Memory B cell (primary cell): Measurements from ENCODE around the gene OLFM2.
A peak's percentile ranks its signal among the peaks of the same experiment; 100 is the strongest.

Experiments used
- ATAC-seq: fragments of 150-1000 bp; cut with Tn5 transposase; 2 replicates; pipeline ENCODE4 v1.10.0; 2021; ENCODE audit warnings: low read depth, mild to moderate bottlenecking, moderate library complexity
- DNase-seq, 2 donors: peaks; one replicate each; pipeline ENCODE4 v3.0.0; 2022; ENCODE audit warnings: low spot score in 2 of 2
- H3K27ac Mint-ChIP-seq: one replicate; pipeline ENCODE4 v1.8.0; 2022; ENCODE audit warnings: mild to moderate bottlenecking, moderate library complexity, mixed read lengths
- H3K27me3 Mint-ChIP-seq: one replicate; pipeline ENCODE4 v1.8.0; 2022; ENCODE audit warnings: mixed read lengths
- H3K36me3 Mint-ChIP-seq: one replicate; pipeline ENCODE4 v1.8.0; 2022; ENCODE audit warnings: mild to moderate bottlenecking, mixed read lengths
- H3K4me1 Mint-ChIP-seq: one replicate; pipeline ENCODE4 v1.8.0; 2022; ENCODE audit warnings: mixed read lengths
- H3K4me3 Mint-ChIP-seq: one replicate; pipeline ENCODE4 v1.8.0; 2022; ENCODE audit warnings: mild to moderate bottlenecking, moderate library complexity, mixed read lengths
- H3K9me3 Mint-ChIP-seq: one replicate; pipeline ENCODE4 v1.8.0; 2022; ENCODE audit warnings: mixed read lengths

Gene OLFM2

DNA sequence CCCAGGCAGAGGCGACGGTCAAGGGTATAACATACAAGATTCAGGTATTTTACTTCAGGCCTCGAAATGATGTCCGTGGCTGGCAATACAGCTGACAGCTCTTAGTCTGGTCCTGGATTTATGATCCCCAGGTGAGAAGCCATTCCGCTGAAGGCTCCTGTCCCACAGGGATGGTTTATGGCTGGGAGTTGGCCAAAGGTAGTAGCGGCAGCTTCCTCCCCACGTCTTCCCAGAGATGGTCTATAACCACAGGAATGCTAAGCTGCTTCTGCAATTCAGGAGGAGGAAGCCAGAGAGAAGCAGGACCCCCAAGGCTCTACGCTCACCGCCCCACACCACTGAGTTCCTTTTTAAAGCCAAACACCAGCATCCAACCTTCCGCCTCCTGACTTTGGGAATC lies 27.1 kb downstream of the OLFM2 start:
- Mint-ChIP-seq H3K4me1 (no peaks in the 10 kb centered on the region), H3K9me3 (peaks cover 1% of the 10 kb centered on the region), H3K36me3 (no peaks in the 10 kb centered on the region), H3K27me3 (peaks cover 16% of the 10 kb centered on the region), H3K27ac (no peak overlapping the region), H3K4me3 (no peak overlapping the region)
- ATAC-seq (no peak), DNase-seq (no peak)

DNA sequence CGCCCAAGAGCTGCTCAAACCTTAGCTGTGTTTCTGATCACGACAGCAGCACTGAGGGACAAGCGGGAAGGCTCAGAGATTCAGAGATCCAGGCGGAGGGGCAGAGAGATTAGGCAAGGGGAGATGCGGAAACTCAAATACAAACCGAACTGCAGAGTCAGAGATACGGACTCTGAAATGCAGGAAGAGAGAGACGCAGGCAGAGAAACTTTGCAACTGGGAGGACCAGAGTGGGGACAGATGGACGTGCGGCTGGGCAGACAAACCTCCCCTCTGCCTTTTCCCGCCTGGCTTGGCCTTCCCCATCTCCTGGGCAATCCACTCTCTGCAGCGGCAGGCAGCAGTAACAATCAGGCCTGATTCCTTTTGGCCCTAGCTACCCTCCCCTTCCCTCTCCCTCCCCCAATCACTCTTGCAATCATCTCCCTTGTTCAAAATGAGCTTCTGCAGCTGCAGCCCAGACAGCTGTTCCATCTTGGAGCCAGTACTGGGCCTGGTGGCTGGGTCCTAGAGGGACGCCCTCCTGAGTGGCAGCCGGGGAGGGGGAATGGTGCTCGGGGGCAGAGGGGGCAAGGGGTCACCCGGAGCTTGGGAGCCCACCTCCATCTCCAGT lies 29.7 kb downstream of the OLFM2 start:
- ATAC-seq, result no peak
- Mint-ChIP-seq H3K36me3 (no peaks in the 10 kb centered on the region), H3K4me1 (no peaks in the 10 kb centered on the region), H3K4me3 (no peak overlapping the region), H3K27me3 (peaks cover 25% of the 10 kb centered on the region), H3K27ac (no peak overlapping the region), H3K9me3 (peaks cover 1% of the 10 kb centered on the region)
- DNase-seq, result no peak

DNA sequence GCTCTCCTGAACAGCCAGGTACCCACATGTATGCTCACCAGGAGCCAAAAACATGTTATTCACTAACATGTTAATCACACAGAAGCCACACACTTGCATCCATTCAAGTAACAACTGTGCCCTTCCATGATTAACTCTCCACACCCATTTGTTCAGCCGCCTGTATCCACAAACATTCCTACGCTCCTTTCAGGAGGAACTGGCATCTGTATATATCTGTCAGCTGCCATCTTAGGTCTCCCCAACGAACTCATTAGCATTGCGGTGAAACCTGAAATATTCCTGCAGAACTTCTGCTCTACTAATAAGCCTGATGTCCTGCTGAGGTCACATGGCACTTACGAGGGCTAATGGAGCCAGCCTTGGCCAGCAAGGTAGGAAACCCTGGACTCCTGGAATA lies 33.0 kb downstream of the OLFM2 start:
- H3K4me1 Mint-ChIP-seq, result no peaks in the 10 kb centered on the region
- ATAC-seq (no peak), DNase-seq (no peak)
- peaks cover 27% of the 10 kb centered on the region for H3K27me3 Mint-ChIP-seq
- H3K36me3 Mint-ChIP-seq, result no peaks in the 10 kb centered on the region
- H3K9me3 Mint-ChIP-seq, result peaks cover 1% of the 10 kb centered on the region
- no peak overlapping the region for H3K4me3 Mint-ChIP-seq
- no peak overlapping the region for H3K27ac Mint-ChIP-seq

DNA sequence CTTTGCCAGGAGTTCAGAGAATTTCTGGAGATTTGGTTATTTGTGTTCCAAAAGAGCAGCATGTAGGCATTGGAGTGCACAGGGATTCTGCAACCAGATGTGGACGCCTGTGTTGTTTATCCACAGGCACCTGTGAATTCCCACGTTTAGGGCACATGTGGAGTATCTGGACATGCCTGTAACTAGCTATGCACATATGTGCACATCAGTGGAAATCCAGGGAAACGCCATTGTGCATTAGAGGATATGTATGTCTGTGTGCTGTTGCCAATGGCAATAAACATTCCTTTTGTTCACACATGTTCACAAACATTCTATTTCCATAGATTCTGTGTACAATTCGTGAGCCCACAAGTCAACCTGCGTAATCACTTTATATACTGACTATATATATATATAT lies 34.7 kb downstream of the OLFM2 start:
- H3K9me3 Mint-ChIP-seq, result no peaks in the 10 kb centered on the region
- H3K27ac Mint-ChIP-seq, result no peak overlapping the region
- ATAC-seq, result no peak
- no peaks in the 10 kb centered on the region for H3K36me3 Mint-ChIP-seq
- DNase-seq, result no peak
- no peaks in the 10 kb centered on the region for H3K4me1 Mint-ChIP-seq
- H3K4me3 Mint-ChIP-seq, result no peak overlapping the region
- peaks cover 26% of the 10 kb centered on the region for H3K27me3 Mint-ChIP-seq

DNA sequence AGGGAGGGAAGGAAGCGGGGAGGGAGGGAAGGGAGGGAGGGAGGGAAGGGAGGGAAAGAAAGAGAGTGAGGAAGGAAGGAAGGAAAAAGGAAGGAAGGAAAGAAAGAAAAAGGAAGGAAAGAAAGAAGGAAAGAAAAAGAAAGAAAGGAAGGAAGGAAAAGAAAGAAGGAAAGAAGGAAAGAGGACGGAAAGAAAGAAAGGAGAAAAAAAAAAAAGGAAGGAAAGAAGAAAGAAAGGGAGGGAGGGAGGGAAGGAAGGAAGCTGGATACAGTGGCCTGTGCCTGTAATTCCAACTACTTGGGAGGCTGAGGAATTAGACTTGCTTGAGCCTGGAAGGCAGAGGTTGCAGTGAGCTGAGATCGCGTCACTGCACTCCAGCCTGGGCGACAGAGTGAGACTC lies 35.3 kb downstream of the OLFM2 start:
- H3K4me3 Mint-ChIP-seq, result no peak overlapping the region
- H3K9me3 Mint-ChIP-seq, result no peaks in the 10 kb centered on the region
- DNase-seq (no peak), ATAC-seq (no peak)
- no peaks in the 10 kb centered on the region for H3K36me3 Mint-ChIP-seq
- H3K4me1 Mint-ChIP-seq, result no peaks in the 10 kb centered on the region
- no peak overlapping the region for H3K27ac Mint-ChIP-seq
- H3K27me3 Mint-ChIP-seq, result peaks cover 27% of the 10 kb centered on the region

DNA sequence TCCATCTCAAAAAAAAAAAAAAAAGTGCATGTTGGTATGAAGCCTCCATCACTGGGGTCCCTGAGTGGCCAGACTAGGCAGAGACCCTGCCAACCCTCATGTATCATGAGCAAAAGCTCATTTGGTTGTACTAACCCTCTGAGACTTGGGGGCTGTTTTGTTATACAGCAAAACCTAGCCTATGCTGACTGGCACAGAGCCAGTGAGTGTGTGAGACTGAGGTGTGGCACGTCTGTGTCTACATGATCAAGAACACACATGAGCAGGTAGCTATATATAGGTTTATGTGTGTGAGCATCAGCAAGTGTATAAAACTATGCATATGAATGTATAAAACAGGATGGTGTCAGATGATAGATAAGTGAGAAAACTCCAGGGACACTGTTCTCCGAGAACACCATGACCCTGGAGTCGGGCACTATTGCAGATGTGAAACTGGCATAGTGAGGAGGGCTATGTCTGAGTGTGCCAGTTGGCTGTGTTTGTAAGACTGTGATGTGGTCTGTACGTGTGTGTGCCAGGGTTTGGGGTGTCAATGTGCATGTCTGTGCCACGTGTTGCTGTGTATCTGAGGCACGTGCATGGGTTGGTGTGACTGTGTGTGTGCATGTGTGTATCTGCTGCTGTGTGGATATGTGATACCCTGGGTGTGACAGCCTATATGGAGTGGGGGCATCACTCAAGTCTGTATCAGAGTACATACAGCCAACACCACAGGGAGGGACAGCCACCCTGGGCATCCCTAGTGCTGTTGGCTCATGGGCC lies 44.5 kb downstream of the OLFM2 start:
- Mint-ChIP-seq H3K4me1 (peaks cover 3% of the 10 kb centered on the region), H3K36me3 (peaks cover 1% of the 10 kb centered on the region), H3K9me3 (no peaks in the 10 kb centered on the region), H3K27me3 (peaks cover 22% of the 10 kb centered on the region), H3K4me3 (no peak overlapping the region), H3K27ac (no peak overlapping the region)
- DNase-seq, result no peak
- no peak for ATAC-seq

DNA sequence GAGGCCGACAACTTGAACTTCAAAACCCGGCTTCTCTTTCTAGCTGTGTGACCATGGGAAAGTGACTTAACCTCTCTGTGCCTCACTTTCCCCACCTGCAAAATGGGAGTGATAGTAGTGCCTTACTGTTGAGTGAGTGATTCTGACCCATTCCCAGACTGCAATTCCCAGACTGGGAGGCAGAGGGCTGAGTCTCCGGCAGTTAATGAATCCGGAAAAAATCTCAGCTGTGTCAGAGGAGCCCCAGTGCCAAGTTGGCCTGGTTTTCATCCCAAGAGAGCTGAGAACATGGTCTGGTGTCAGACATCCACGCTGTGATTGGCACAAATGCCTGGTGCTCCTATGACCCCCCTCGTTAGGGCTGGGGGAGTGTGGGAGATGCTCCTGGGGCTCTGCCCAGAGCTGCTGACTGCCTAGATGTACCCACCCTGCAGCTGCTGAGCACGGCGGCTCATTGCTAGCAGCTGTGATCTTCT lies 51.2 kb downstream of the OLFM2 start:
- Mint-ChIP-seq H3K36me3 (peaks cover 1% of the 10 kb centered on the region), H3K27ac (no peak overlapping the region), H3K4me1 (peaks cover 3% of the 10 kb centered on the region), H3K27me3 (peaks cover 24% of the 10 kb centered on the region), H3K9me3 (no peaks in the 10 kb centered on the region), H3K4me3 (no peak overlapping the region)
- no peak for DNase-seq
- no peak for ATAC-seq

DNA sequence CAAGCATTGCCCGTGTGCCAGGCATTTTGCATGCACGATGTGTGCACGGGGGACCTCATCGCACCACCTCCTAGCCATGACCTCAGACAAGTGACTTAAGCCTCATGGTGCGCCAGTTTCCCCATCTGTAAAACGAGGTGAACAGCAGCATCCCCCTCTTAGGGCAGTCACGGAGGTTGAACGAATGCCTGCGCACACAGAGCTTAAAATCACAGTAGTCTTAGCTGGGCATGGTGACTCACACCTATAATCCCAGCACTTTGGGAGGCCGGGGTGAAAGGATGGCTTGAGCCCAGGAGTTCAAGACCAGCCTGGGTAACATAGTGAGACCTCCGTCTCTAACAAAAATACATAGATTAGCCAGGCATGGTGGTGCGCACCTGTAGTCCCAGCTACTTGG lies 52.6 kb downstream of the OLFM2 start:
- ATAC-seq (no peak), DNase-seq (no peak)
- Mint-ChIP-seq H3K27me3 (peaks cover 21% of the 10 kb centered on the region), H3K36me3 (peaks cover 1% of the 10 kb centered on the region), H3K27ac (no peak overlapping the region), H3K9me3 (no peaks in the 10 kb centered on the region), H3K4me1 (no peaks in the 10 kb centered on the region), H3K4me3 (no peak overlapping the region)

DNA sequence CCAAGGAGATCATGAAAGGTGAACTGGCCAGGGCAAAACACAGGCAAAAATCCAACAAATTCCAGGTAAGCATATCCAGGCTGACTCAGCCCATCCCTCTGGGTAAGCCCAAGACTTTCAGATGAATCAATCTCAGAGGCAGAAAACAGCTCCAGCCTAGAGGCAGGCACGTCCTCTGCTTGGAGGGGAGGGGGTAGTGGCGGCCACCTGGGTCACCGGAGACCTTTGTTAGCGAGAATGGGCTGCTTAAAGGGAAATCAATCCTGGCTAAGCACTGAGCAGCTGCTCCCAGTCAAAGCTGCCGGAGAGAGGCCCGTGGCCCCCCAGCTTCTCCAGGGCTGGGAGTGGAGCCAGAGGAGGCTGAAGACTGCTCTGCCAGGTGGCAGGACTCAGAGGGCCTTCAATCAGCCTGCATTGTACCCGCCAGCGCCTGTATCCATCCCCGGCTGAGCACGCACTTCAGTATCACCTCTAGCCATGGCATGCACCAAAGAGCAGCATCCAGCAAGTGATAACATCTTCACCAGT lies 53.0 kb downstream of the OLFM2 start:
- ATAC-seq (no peak), DNase-seq (no peak)
- H3K4me1 Mint-ChIP-seq, result peaks cover 2% of the 10 kb centered on the region
- no peaks in the 10 kb centered on the region for H3K36me3 Mint-ChIP-seq
- H3K27ac Mint-ChIP-seq, result no peak overlapping the region
- no peaks in the 10 kb centered on the region for H3K9me3 Mint-ChIP-seq
- H3K4me3 Mint-ChIP-seq, result no peak overlapping the region
- H3K27me3 Mint-ChIP-seq, result peaks cover 20% of the 10 kb centered on the region

DNA sequence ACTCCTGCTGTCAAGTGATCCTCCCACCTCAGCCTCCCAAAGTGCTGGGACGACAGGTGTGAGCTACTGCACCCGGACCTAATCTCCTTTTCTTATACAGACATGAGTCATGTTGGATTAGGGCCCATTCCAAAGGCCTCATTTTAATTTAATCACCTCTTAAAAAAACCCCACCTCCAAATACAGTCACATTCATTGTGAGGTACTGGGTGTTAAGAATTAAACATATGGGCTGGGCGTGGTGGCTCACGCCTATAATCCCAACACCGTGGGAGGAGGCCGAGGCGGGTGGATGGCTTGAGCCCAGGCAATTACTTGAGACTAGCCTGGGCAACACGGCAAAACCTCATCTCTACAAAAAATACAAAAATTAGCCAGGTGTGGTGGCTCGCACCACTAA lies 54.6 kb downstream of the OLFM2 start:
- Mint-ChIP-seq H3K9me3 (no peaks in the 10 kb centered on the region), H3K4me3 (no peak overlapping the region), H3K4me1 (peaks cover 2% of the 10 kb centered on the region), H3K27me3 (peaks cover 12% of the 10 kb centered on the region), H3K27ac (no peak overlapping the region), H3K36me3 (no peaks in the 10 kb centered on the region)
- DNase-seq, result no peak
- ATAC-seq, result no peak

DNA sequence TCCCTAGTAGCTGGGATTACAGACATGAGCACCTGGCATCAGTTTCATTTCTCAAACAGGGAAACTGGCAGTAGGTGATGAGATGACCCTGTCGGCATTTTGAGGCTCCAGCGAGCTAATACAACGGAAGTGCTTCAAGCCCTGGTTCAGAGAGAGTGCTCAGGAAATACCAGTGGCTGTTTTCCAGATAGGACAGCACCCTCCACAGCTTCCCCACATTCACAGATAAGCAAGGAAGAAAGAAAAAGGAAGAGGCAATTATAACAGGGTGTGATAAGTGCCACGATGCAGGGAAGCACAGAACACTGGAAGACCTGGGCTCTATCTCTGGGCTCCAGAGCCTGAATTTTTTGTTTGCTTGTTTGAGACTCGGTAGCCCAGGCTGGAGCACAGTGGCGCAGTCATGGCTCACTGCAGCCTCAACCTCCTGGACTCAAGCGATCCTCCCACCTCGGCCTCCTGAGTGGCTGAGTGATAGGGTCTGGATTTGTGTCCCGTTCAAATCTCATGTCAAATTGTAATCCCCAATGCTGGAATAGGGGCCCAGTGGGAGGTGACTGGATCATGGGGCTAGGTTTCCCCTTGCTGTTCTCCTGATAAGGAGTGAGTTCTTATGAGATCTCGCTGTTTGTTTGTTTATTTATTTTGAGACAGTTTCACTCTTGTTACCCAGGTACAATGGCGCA lies 57.7 kb downstream of the OLFM2 start:
- DNase-seq (no peak), ATAC-seq (no peak)
- H3K27me3 Mint-ChIP-seq, result peaks cover 11% of the 10 kb centered on the region
- H3K27ac Mint-ChIP-seq, result no peak overlapping the region
- H3K4me1 Mint-ChIP-seq, result peaks cover 2% of the 10 kb centered on the region
- peak overlapping the region; percentile 46 for H3K4me3 Mint-ChIP-seq
- H3K9me3 Mint-ChIP-seq, result no peaks in the 10 kb centered on the region
- H3K36me3 Mint-ChIP-seq, result no peaks in the 10 kb centered on the region

DNA sequence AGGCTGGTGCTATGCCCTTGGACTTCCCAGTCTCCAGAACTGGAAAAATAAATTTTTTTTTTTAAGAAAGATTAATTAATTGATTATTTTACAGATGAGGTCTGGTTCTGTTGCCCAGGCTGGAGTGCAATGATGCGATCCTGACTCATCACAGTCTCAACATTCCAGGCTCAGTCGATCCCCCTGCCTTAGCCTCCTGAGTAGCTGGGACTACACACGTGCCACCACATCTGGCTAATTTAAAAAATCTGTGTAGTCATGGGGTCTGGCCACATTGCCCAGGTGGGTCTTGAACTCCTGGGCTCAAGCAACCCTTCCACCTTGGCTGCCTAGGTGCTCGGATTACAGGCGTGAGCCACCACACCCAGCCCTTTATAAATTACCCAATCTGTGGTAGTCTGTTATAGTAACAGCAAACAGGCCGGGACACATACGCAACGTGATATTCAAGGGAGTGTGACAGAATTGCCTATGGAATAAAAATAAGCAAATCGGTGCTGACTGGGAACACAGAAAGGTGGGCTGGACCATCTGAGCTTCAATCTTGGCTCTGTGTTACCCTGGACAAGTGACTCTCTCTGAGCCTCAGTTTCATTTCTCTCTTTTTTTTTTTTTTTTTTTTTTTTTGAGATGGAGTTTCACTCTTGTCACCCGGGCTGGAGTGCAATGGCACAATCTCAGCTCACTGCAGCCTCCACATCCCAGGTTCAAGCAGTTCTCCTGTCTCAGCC lies 58.4 kb downstream of the OLFM2 start:
- Mint-ChIP-seq H3K27ac (no peak overlapping the region), H3K27me3 (peaks cover 8% of the 10 kb centered on the region), H3K36me3 (no peaks in the 10 kb centered on the region), H3K9me3 (no peaks in the 10 kb centered on the region), H3K4me1 (peaks cover 2% of the 10 kb centered on the region), H3K4me3 (peak overlapping the region; percentile 46)
- DNase-seq (no peak), ATAC-seq (no peak)

DNA sequence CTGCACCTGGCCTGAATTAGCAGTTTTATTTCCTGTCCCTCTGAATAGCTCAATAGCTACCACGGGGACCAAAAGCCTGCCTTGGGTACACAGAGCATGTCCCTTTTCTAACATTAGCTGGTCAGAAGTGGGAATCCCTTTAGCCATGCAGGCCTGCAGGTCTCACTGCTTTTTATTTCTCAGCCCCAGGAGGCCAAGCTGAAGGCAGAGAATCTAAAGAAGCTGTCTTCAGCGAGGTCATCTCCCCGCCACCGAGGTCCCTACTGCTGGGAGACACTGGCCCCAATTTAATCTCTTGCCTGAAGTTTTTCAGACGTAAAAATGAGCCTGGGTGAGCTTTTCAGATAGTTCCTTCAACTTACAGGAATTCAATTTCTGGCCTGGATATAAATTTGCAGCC lies 60.5 kb downstream of the OLFM2 start:
- DNase-seq, result no peak
- peaks cover 11% of the 10 kb centered on the region for H3K27me3 Mint-ChIP-seq
- no peak overlapping the region for H3K4me3 Mint-ChIP-seq
- H3K36me3 Mint-ChIP-seq, result no peaks in the 10 kb centered on the region
- H3K27ac Mint-ChIP-seq, result no peak overlapping the region
- H3K4me1 Mint-ChIP-seq, result peaks cover 2% of the 10 kb centered on the region
- H3K9me3 Mint-ChIP-seq, result no peaks in the 10 kb centered on the region
- no peak for ATAC-seq
